Body of pancreas (tissue), 4 donors: Measurements from ENCODE around the gene PPP6R1.

Experiments
- CTCF ChIP-seq, 7 experiments: fragments of 450-650 bp in 4 of 7; fragments of 200-600 bp in 3 of 7; sonication (generic) in 3 of 7; IDR thresholded peaks; one replicate each; pipeline ENCODE4 v1.5.1; 2016 to 2019; ENCODE audit warnings: antibody characterized with exemption in 7 of 7
- POLR2A ChIP-seq, 3 donors: fragments of 450-650 bp; IDR thresholded peaks; one replicate each; pipeline ENCODE4 v1.6.1; 2016; ENCODE audit warnings: antibody characterized with exemption in 3 of 3, mild to moderate bottlenecking in 2 of 3

- TF ChIP-seq CTCF (IDR thresholded peaks at IDR 0.05), result no peak
- TF ChIP-seq POLR2A (IDR thresholded peaks at IDR 0.05), result no peak
These were observed 43.5 kb upstream of the PPP6R1 start for GRCh38 chr19:55302318-55302703.
